Measurements from ENCODE around the gene SLC34A3.

SLC34A3 gene

GRCh38 chr9:137262909-137263285 is 32.2 kb downstream of the SLC34A3 start:
- Histone ChIP-seq H3K27me3 (ENCODE audit: insufficient read depth, low read length, poor library complexity) (no peaks in the 10 kb centered on the region), H2AK5ac (ENCODE audit: low read length) (no peak overlapping the region), H3K4me1 (ENCODE audit: control insufficient read depth, low read depth, low read length) (no peaks in the 10 kb centered on the region), H4K5ac (ENCODE audit: low read length) (no peak overlapping the region), H3K4me2 (ENCODE audit: low read length) (no peak overlapping the region), H3K56ac (ENCODE audit: low read length) (no peak overlapping the region), H3K4ac (ENCODE audit: low read depth, low read length) (no peak overlapping the region), H3K27ac (ENCODE audit: low read depth, low read length) (no peak overlapping the region), H2BK15ac (replicated peaks; ENCODE audit: low read depth) (no peak overlapping the region), H3K9ac (ENCODE audit: low read length) (no peak overlapping the region), H2BK120ac (ENCODE audit: low read depth, low read length) (no peak overlapping the region), H3K79me1 (ENCODE audit: low read length) (no peaks in the 10 kb centered on the region), H3K23ac (ENCODE audit: low read length) (no peak overlapping the region), H3K36me3 (ENCODE audit: control insufficient read depth, insufficient read depth, low read length) (peaks cover 11% of the 10 kb centered on the region), H3K79me2 (ENCODE audit: control insufficient read depth, insufficient read depth, low read length) (no peaks in the 10 kb centered on the region), H3K18ac (ENCODE audit: low read length) (no peak overlapping the region), H4K8ac (ENCODE audit: low read depth, low read length) (no peak overlapping the region), H2BK5ac (ENCODE audit: low read length) (no peak overlapping the region), H3K4me3 (ENCODE audit: low read length) (no peak overlapping the region)
- no peak for DNase-seq
- WGBS (ENCODE audit: extremely low coverage, insufficient coverage, low lambda C conversion rate), result no CpG with 5 or more reads among the region's 24 CpGs

GRCh38 chr9:137263506-137263905 is 32.8 kb downstream of the SLC34A3 start:
- Histone ChIP-seq H3K27ac (ENCODE audit: low read depth, low read length) (no peak overlapping the region), H3K79me1 (ENCODE audit: low read length) (no peaks in the 10 kb centered on the region), H3K4me1 (ENCODE audit: control insufficient read depth, low read depth, low read length) (no peaks in the 10 kb centered on the region), H3K18ac (ENCODE audit: low read length) (no peak overlapping the region), H2BK15ac (replicated peaks; ENCODE audit: low read depth) (no peak overlapping the region), H3K56ac (ENCODE audit: low read length) (no peak overlapping the region), H4K5ac (ENCODE audit: low read length) (no peak overlapping the region), H2AK5ac (ENCODE audit: low read length) (no peak overlapping the region), H3K4me3 (ENCODE audit: low read length) (no peak overlapping the region), H2BK120ac (ENCODE audit: low read depth, low read length) (no peak overlapping the region), H3K27me3 (ENCODE audit: insufficient read depth, low read length, poor library complexity) (no peaks in the 10 kb centered on the region), H3K36me3 (ENCODE audit: control insufficient read depth, insufficient read depth, low read length) (peaks cover 11% of the 10 kb centered on the region), H4K8ac (ENCODE audit: low read depth, low read length) (no peak overlapping the region), H2BK5ac (ENCODE audit: low read length) (no peak overlapping the region), H3K9ac (ENCODE audit: low read length) (no peak overlapping the region), H3K79me2 (ENCODE audit: control insufficient read depth, insufficient read depth, low read length) (no peaks in the 10 kb centered on the region), H3K4me2 (ENCODE audit: low read length) (no peak overlapping the region), H3K23ac (ENCODE audit: low read length) (no peak overlapping the region), H3K4ac (ENCODE audit: low read depth, low read length) (no peak overlapping the region)
- no CpG with 5 or more reads among the region's 10 CpGs for WGBS (ENCODE audit: extremely low coverage, insufficient coverage, low lambda C conversion rate)
- DNase-seq, result no peak

GRCh38 chr9:137264067-137264466 is 33.4 kb downstream of the SLC34A3 start:
- Histone ChIP-seq H3K4me3 (ENCODE audit: low read length) (no peak overlapping the region), H2BK120ac (ENCODE audit: low read depth, low read length) (no peak overlapping the region), H3K27ac (ENCODE audit: low read depth, low read length) (no peak overlapping the region), H2BK15ac (replicated peaks; ENCODE audit: low read depth) (no peak overlapping the region), H3K36me3 (ENCODE audit: control insufficient read depth, insufficient read depth, low read length) (peaks cover 13% of the 10 kb centered on the region), H3K27me3 (ENCODE audit: insufficient read depth, low read length, poor library complexity) (no peaks in the 10 kb centered on the region), H4K5ac (ENCODE audit: low read length) (no peak overlapping the region), H2AK5ac (ENCODE audit: low read length) (no peak overlapping the region), H3K79me1 (ENCODE audit: low read length) (peaks cover 2% of the 10 kb centered on the region), H3K4me1 (ENCODE audit: control insufficient read depth, low read depth, low read length) (no peaks in the 10 kb centered on the region), H2BK5ac (ENCODE audit: low read length) (no peak overlapping the region), H4K8ac (ENCODE audit: low read depth, low read length) (no peak overlapping the region), H3K4me2 (ENCODE audit: low read length) (no peak overlapping the region), H3K23ac (ENCODE audit: low read length) (no peak overlapping the region), H3K4ac (ENCODE audit: low read depth, low read length) (no peak overlapping the region), H3K9ac (ENCODE audit: low read length) (no peak overlapping the region), H3K56ac (ENCODE audit: low read length) (no peak overlapping the region), H3K18ac (ENCODE audit: low read length) (no peak overlapping the region), H3K79me2 (ENCODE audit: control insufficient read depth, insufficient read depth, low read length) (no peaks in the 10 kb centered on the region)
- WGBS (ENCODE audit: extremely low coverage, insufficient coverage, low lambda C conversion rate), result no CpG with 5 or more reads among the region's 22 CpGs
- no peak for DNase-seq

- no peak overlapping the region for H3K18ac ChIP-seq (ENCODE audit: low read length)
- DNase-seq, result no peak
- H2BK5ac ChIP-seq (ENCODE audit: low read length), result no peak overlapping the region
- no peak overlapping the region for H3K9ac ChIP-seq (ENCODE audit: low read length)
- H2BK120ac ChIP-seq (ENCODE audit: low read depth, low read length), result no peak overlapping the region
- no peak overlapping the region for H3K23ac ChIP-seq (ENCODE audit: low read length)
- peaks cover 12% of the 10 kb centered on the region for H3K36me3 ChIP-seq (ENCODE audit: control insufficient read depth, insufficient read depth, low read length)
- H4K5ac ChIP-seq (ENCODE audit: low read length), result no peak overlapping the region
- H2AK5ac ChIP-seq (ENCODE audit: low read length), result no peak overlapping the region
- no peak overlapping the region for H3K27ac ChIP-seq (ENCODE audit: low read depth, low read length)
- no peak overlapping the region for H3K4me2 ChIP-seq (ENCODE audit: low read length)
- no peaks in the 10 kb centered on the region for H3K79me2 ChIP-seq (ENCODE audit: control insufficient read depth, insufficient read depth, low read length)
- H3K4ac ChIP-seq (ENCODE audit: low read depth, low read length), result no peak overlapping the region
- WGBS (ENCODE audit: extremely low coverage, insufficient coverage, low lambda C conversion rate), result no CpG with 5 or more reads among the region's 29 CpGs
- H3K79me1 ChIP-seq (ENCODE audit: low read length), result peaks cover 2% of the 10 kb centered on the region
- no peak overlapping the region for H2BK15ac ChIP-seq (replicated peaks; ENCODE audit: low read depth)
- no peak overlapping the region for H3K4me3 ChIP-seq (ENCODE audit: low read length)
- H3K56ac ChIP-seq (ENCODE audit: low read length), result no peak overlapping the region
- H4K8ac ChIP-seq (ENCODE audit: low read depth, low read length), result no peak overlapping the region
- no peaks in the 10 kb centered on the region for H3K27me3 ChIP-seq (ENCODE audit: insufficient read depth, low read length, poor library complexity)
- H3K4me1 ChIP-seq (ENCODE audit: control insufficient read depth, low read depth, low read length), result no peaks in the 10 kb centered on the region
These were observed 34.9 kb downstream of the SLC34A3 start for GRCh38 chr9:137265496-137266161.

- Histone ChIP-seq H3K4me1 (ENCODE audit: control insufficient read depth, low read depth, low read length) (no peaks in the 10 kb centered on the region), H3K4me3 (ENCODE audit: low read length) (no peak overlapping the region), H3K9ac (ENCODE audit: low read length) (no peak overlapping the region), H3K27me3 (ENCODE audit: insufficient read depth, low read length, poor library complexity) (no peaks in the 10 kb centered on the region), H3K79me2 (ENCODE audit: control insufficient read depth, insufficient read depth, low read length) (no peaks in the 10 kb centered on the region), H4K8ac (ENCODE audit: low read depth, low read length) (no peak overlapping the region), H2BK120ac (ENCODE audit: low read depth, low read length) (no peak overlapping the region), H2AK5ac (ENCODE audit: low read length) (no peak overlapping the region), H3K4ac (ENCODE audit: low read depth, low read length) (no peak overlapping the region), H3K23ac (ENCODE audit: low read length) (no peak overlapping the region), H3K56ac (ENCODE audit: low read length) (no peak overlapping the region), H2BK5ac (ENCODE audit: low read length) (no peak overlapping the region), H3K18ac (ENCODE audit: low read length) (no peak overlapping the region), H3K36me3 (ENCODE audit: control insufficient read depth, insufficient read depth, low read length) (peaks cover 12% of the 10 kb centered on the region), H3K79me1 (ENCODE audit: low read length) (peaks cover 2% of the 10 kb centered on the region), H4K5ac (ENCODE audit: low read length) (no peak overlapping the region), H3K27ac (ENCODE audit: low read depth, low read length) (no peak overlapping the region), H3K4me2 (ENCODE audit: low read length) (no peak overlapping the region), H2BK15ac (replicated peaks; ENCODE audit: low read depth) (no peak overlapping the region)
- no CpG with 5 or more reads among the region's 15 CpGs for WGBS (ENCODE audit: extremely low coverage, insufficient coverage, low lambda C conversion rate)
- DNase-seq, result no peak
These were observed 35.4 kb downstream of the SLC34A3 start for GRCh38 chr9:137266162-137266527.

Data from mesendoderm (in vitro differentiated cells).